ENCODE data around the gene CDK17.
"Not testable (repeated sequence)": the region's sequence is repeated elsewhere in the genome, so short reads cannot be mapped to it uniquely, and the experiment has no call there.

The CDK17 gene

GRCh38 chr12:96416033-96416799 is 16.0 kb upstream of the CDK17 start:
- DNase-seq, result no peak

GRCh38 chr12:96414637-96415036 is 14.4 kb upstream of the CDK17 start:
- DNase-seq, result no peak

GRCh38 chr12:96412431-96412830 is 12.2 kb upstream of the CDK17 start:
- DNase-seq, result no peak

- no peak for DNase-seq
These were observed 9.5 kb upstream of the CDK17 start for GRCh38 chr12:96409731-96410130.

GRCh38 chr12:96408993-96409392 is 8.8 kb upstream of the CDK17 start:
- DNase-seq, result no peak

DNA sequence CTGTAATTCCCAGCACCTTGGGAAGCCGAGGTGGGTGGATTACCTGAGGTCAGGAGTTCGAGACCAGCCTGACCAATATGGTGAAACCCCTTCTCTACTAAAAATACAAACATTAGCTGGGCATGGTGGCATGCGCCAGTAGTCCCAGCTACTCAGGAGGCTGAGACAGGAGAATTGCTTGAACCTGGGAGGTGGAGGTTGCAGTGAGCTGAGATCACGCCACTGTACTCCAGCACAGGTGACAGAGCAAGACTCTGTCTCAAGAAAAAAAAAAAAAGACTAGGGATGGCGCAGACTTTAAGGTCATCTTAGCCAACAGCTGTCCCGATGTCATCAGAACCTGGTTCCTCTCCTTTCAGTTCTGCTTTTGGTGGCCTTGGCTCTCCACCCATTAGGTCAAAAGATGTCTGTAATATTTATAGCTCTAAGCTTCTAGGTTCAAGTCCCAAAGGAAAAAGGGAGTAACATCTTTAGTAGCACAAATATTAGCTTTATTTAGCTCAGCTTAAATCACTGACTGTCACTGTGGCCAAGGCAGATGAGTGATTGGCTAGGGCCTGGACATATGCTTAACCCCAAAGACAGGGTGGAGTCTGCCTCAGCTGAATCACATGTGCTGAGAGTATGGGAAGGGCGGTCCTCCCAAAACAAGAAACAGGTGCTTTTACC is 7.3 kb upstream of the CDK17 start:
- not testable (repeated sequence) for DNase-seq

- DNase-seq, result no peak
These were observed 4.5 kb upstream of the CDK17 start for GRCh38 chr12:96404696-96405095.

DNA sequence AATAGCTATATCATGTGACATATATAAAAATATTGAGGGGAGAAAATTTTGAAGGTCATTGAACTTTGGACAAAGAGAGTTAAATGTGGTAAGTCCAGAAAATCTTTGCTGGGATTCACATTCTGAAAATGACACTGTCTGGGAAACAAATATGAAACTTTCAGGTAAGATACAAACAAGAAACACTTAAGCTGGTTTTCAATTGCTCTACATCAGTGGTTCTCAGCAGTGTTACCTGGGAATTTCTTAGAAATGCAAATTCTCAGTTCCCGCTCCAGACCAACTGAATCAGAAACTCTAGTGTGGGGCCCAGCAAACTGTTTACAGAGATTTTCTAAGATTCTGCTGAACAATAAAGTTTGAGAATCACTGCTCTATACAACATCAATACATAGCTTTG is 3.6 kb upstream of the CDK17 start:
- DNase-seq, result no peak

DNA sequence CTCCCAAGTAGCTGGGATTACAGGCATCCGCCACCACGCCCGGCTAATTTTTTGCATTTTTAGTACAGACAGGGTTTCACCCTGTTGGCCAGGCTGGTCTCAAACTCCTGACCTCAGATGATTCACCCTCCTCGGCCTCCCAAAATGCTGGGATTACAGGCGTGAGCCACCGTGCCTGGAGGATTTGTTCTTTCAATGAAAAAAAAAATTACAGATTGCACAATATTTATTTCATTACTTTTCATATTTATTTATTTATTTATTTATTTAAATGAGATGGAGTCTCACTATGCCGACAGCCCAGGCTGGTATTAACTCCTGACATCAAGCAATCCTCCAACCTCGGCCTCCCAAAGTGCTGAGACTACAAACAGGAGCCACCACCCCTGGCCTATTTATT is 2.3 kb upstream of the CDK17 start:
- not testable (repeated sequence) for DNase-seq

- DNase-seq, result no peak
These were observed 1.8 kb upstream of the CDK17 start for GRCh38 chr12:96402061-96402460.

GRCh38 chr12:96401076-96401871 is 1.0 kb upstream of the CDK17 start:
- no peak for DNase-seq

- peak; percentile 33 for DNase-seq
These were observed 414 bp upstream of the CDK17 start for GRCh38 chr12:96400631-96401075.

DNA sequence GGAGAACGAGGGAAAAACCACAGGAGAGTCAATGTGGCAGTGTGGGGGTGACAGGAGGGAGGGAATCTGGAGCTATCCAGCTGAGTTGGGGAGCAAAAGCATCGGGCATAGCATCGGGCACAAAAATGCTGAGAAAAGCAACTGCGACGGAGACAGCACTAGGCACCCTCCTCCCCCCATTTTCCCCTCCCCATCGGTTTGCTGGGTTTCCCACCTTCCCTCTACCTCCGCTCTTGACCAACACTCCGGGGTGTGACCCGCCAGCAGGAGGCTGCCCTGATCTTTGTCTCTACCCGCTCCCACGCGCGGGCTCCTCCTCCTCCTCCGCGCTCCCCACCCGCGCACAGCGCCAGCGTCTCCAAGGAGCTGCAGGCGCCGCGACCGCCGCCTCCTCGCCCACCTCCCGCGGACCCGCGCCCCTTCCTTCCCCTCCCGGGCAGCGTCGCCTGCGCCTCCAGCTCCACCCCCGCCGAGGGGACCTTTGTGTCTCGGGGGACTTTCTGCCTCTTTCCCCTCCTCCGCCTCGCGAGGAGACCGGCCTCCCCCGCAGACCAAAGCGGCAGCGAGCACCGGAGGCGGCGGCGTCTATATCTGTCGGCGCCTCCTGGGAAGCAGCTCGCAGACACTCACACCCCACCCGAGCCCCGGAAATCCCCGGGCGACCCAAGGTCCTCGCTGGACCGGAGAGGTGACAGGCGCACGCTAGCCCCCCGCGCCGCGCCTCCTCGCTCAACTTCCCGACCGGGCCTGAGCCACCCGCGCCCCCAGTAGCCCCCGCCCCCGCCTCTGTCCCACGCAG is 920 bp downstream of the CDK17 start:
- peak; percentile 34 for DNase-seq

- no peak for DNase-seq
These were observed 1.7 kb downstream of the CDK17 start for GRCh38 chr12:96398424-96399119.

- DNase-seq, result no peak
These were observed 2.3 kb downstream of the CDK17 start for GRCh38 chr12:96397756-96398423.

DNA sequence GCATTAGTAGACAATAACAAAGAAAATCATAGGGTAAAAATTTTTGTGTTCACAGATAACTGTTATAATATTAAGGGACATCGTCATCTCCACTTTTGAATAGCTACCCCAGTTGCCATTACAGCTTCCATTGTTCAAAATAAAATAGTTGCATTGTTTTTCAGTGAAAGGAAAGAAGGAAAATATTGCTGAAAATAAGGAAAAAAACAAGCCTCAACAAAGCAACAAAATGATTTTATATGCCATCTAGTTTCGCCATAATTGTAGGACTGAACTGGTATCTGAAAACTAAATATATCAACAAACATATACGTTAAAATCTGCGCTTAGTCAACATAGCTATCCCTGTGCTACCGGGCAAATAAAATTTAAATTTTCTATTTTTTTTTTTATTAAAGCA is 3.3 kb downstream of the CDK17 start:
- DNase-seq, result no peak

DNA sequence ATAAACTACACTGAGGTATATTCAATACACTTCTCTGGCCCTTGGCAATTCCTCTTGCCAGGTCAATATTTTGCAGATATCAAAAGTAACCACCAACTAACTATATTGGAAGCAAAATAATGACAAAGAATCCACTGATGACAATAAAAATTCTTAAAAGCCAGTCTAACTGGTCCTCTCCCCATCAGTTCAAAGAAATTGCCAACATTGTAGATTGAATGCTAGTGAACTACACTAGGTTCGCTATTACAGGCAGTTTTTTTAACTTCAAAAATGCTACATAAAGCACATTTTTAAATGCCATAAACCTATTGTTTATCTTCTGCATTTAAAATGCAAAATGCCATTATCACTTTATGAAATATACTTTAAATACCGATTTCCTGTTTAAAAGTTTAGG is 4.0 kb downstream of the CDK17 start:
- DNase-seq, result no peak

- no peak for DNase-seq
These were observed 5.0 kb downstream of the CDK17 start for GRCh38 chr12:96395236-96395635.

DNA sequence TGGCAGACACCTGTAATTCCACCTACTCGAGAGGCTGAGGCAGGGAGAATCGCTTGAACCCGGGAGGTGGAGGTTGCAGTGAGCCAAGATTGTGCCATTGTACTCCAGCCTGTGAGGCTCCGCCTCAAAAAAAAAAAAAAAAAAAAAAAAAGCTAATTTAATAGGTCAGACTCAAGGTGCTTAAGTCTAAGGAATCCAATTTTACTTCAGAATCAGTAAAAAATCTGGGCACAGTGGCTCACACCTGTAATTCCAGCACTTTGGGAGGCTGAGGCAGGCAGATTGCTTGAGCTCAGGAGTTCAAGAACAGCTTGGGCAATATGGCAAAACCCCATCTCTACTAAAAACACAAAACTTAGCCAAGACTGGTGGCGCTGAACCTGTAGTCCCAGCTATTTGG is 7.0 kb downstream of the CDK17 start:
- not testable (repeated sequence) for DNase-seq

GRCh38 chr12:96392397-96392796 is 7.8 kb downstream of the CDK17 start:
- no peak for DNase-seq

- no peak for DNase-seq
These were observed 12.3 kb downstream of the CDK17 start for GRCh38 chr12:96387981-96388380.

- DNase-seq, result no peak
These were observed 13.4 kb downstream of the CDK17 start for GRCh38 chr12:96386794-96387193.

Measured in cortex of kidney (tissue), 1 donor.